Stomach (tissue), 9 donors: ENCODE data around the gene PKP4. TPM values are rescaled to one million over a fixed set of nuclear protein-coding genes. Genes with fewer than 3 reads are reported as not detected.

Source experiments
- DNase-seq, 2 donors: peaks; one replicate each; pipeline versions ENCODE4 v3.0.0 to v3.0.0-alpha.2; 2013 to 2019
- H3K27ac ChIP-seq, 5 donors: fragments of 200-600 bp in 4 of 5; sonication (generic) in 4 of 5; one replicate each; pipeline ENCODE4 v1.5.1; 2013 to 2019; ENCODE audit warnings: mild to moderate bottlenecking in 1 of 5, moderate library complexity in 1 of 5
- H3K27me3 ChIP-seq, 3 donors: fragments of 200-600 bp; sonication (generic); one replicate each; pipeline ENCODE4 v1.5.1; 2017 to 2019; ENCODE audit warnings: mixed run types in 1 of 3
- H3K36me3 ChIP-seq, 4 donors: fragments of 200-600 bp; sonication (generic); 1 replicate in 3 of 4; 2 replicates in 1 of 4; pipeline ENCODE4 v1.5.1; 2016 to 2019
- H3K4me1 ChIP-seq, 4 donors: fragments of 200-600 bp; sonication (generic); one replicate each; pipeline ENCODE4 v1.5.1; 2016 to 2019
- H3K4me3 ChIP-seq, 4 donors: fragments of 200-600 bp; sonication (generic) in 3 of 4; one replicate each; pipeline ENCODE4 v1.5.1; 2016 to 2019; ENCODE audit warnings: mild to moderate bottlenecking in 1 of 4
- H3K9me3 ChIP-seq, 4 donors: fragments of 200-600 bp; sonication (generic); one replicate each; pipeline ENCODE4 v1.5.1; 2016 to 2019
- EP300 ChIP-seq: sonication (generic); formaldehyde crosslinking; IDR thresholded peaks from one replicate; pipeline ENCODE4 v1.6.1; 2017; ENCODE audit warnings: antibody characterized with exemption
- POLR2A ChIP-seq, 4 donors: fragments of 450-650 bp; IDR thresholded peaks; one replicate each; pipeline ENCODE4 v1.6.1; 2016; ENCODE audit warnings: antibody characterized with exemption in 4 of 4, control low read depth in 2 of 4, mild to moderate bottlenecking in 1 of 4, moderate library complexity in 1 of 4
- POLR2AphosphoS5 ChIP-seq, 3 donors: sonication (generic); formaldehyde crosslinking; IDR thresholded peaks; one replicate each; pipeline ENCODE4 v1.6.1; 2016; ENCODE audit warnings: antibody characterized with exemption in 3 of 3
- WGBS, 5 donors: extraction: QIAGEN DNeasy Blood & Tissue Kit in 3 of 5; methylation state at CpG; one replicate each; pipeline versions ENCODE4 v1.1.5 to v1.1.7; 2013 to 2018; 5-methylcytosine and 5-hydroxymethylcytosine counted together
- intact Hi-C: fragments of 100-400 bp; cut with DNase I; formaldehyde crosslinking; loops from one replicate; pipeline ENCODE4 v1.15.1; 2023; ENCODE audit warnings: low total_unique reads
- polyA plus RNA-seq, 3 donors: library from polyadenylated mRNA; stranded (reverse); fragments of 200-250 nt; gene quantifications; one replicate each; pipeline ENCODE4 v1.2.3, GENCODE V29; 2013
- total RNA-seq, 5 donors: library from RNA; depleted of rRNA; stranded (reverse); fragments of >200 nt; gene quantifications; one replicate each; pipeline versions ENCODE4 v1.1.0 to v1.2.3, GENCODE V29; 2014 to 2016
- TF ChIP-seq, protein P1 (sequence below), 7 experiments: fragments of 450-650 bp in 4 of 7; fragments of 200-600 bp in 3 of 7; sonication (generic) in 3 of 7; IDR thresholded peaks; one replicate each; pipeline ENCODE4 v1.5.1; 2016 to 2019; ENCODE audit warnings: antibody characterized with exemption in 7 of 7, control low read depth in 2 of 7, mild to moderate bottlenecking in 1 of 7
- donor health status: healthy with polysubstance abuse.
- donor health status: Bipolar disorder and iron deficiency.
- donor health status: healthy.

The PKP4 gene
- total and polyA plus RNA-seq, 8 donors = 20.5 to 223 (median 75.8) TPM

DNA sequence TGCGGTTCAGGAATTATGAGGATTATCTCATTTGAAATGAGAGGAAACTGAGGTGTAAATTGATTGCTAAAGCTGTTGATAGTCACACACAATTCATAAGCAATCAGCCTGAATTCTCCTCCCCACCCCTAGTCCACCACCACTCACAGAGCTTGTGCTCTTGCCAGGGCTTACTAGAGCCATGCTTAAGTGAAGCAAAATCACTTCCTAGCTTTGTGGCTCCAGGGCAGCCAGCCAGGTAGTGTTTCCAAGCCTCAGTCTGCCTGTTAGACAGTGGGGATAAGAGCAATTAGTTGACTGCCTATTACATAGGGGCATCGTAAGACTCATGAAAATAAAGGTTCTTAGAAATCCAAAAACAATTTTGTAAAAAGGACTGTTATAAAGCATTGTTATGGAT is 87.2 kb downstream of the PKP4 start:
- Histone ChIP-seq H3K27me3 (no peaks in the 10 kb centered on the region), H3K9me3 (no peaks in the 10 kb centered on the region), H3K4me3 (no peak overlapping the region), H3K4me1 (peaks cover 13 to 20% (median 15%) of the 10 kb centered on the region in 4 donors), H3K36me3 (peaks cover 4 to 8% (median 6%) of the 10 kb centered on the region in 4 donors), H3K27ac (no peak overlapping the region)
- 90 to 98% (median 94%) methylated on average over 2 of the region's 2 CpGs for WGBS, 5 donors
- intact Hi-C loops = no loop called here
- TF ChIP-seq EP300 (no peak), POLR2AphosphoS5 (IDR thresholded peaks at IDR 0.05) (no peak), POLR2A (IDR thresholded peaks at IDR 0.05) (no peak)
- TF ChIP-seq, protein P1, sequence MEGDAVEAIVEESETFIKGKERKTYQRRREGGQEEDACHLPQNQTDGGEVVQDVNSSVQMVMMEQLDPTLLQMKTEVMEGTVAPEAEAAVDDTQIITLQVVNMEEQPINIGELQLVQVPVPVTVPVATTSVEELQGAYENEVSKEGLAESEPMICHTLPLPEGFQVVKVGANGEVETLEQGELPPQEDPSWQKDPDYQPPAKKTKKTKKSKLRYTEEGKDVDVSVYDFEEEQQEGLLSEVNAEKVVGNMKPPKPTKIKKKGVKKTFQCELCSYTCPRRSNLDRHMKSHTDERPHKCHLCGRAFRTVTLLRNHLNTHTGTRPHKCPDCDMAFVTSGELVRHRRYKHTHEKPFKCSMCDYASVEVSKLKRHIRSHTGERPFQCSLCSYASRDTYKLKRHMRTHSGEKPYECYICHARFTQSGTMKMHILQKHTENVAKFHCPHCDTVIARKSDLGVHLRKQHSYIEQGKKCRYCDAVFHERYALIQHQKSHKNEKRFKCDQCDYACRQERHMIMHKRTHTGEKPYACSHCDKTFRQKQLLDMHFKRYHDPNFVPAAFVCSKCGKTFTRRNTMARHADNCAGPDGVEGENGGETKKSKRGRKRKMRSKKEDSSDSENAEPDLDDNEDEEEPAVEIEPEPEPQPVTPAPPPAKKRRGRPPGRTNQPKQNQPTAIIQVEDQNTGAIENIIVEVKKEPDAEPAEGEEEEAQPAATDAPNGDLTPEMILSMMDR (IDR thresholded peaks at IDR 0.05) = no peak
- DNase-seq = no peak

DNA sequence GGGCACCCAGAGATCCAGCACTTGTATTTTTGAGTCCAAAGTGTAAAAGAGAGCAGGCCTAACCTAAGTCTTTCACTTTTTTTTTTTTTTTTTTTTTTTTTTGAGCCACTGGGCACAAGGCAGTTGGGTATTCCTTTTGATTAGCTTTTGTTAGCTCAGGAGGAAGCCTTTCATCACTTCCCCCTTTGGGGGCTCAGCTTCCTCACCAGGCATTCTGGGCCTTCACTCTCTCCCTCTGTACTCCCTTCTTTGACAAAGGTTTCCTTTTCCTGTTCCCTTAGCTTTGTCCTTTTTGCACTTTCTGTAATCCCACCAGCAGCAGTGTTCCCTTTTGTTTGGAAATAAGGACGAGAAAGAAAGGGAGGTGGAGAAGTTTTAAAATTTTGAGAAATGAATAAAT is 88.2 kb downstream of the PKP4 start:
- Histone ChIP-seq H3K27ac (no peak overlapping the region), H3K9me3 (no peaks in the 10 kb centered on the region), H3K4me3 (no peak overlapping the region), H3K4me1 (peaks cover 3 to 10% (median 7%) of the 10 kb centered on the region in 4 donors), H3K36me3 (peaks cover 4 to 11% (median 9%) of the 10 kb centered on the region in 4 donors), H3K27me3 (no peaks in the 10 kb centered on the region)
- 83 to 91% (median 84%) methylated on average over 1 of the region's 1 CpG for WGBS, 5 donors
- no peak for TF ChIP-seq POLR2AphosphoS5 (IDR thresholded peaks at IDR 0.05)
- no peak for TF ChIP-seq POLR2A (IDR thresholded peaks at IDR 0.05)
- no peak for TF ChIP-seq EP300
- TF ChIP-seq, protein P1 (IDR thresholded peaks at IDR 0.05) = no peak
- DNase-seq = no peak
- intact Hi-C loops = no loop called here

DNA sequence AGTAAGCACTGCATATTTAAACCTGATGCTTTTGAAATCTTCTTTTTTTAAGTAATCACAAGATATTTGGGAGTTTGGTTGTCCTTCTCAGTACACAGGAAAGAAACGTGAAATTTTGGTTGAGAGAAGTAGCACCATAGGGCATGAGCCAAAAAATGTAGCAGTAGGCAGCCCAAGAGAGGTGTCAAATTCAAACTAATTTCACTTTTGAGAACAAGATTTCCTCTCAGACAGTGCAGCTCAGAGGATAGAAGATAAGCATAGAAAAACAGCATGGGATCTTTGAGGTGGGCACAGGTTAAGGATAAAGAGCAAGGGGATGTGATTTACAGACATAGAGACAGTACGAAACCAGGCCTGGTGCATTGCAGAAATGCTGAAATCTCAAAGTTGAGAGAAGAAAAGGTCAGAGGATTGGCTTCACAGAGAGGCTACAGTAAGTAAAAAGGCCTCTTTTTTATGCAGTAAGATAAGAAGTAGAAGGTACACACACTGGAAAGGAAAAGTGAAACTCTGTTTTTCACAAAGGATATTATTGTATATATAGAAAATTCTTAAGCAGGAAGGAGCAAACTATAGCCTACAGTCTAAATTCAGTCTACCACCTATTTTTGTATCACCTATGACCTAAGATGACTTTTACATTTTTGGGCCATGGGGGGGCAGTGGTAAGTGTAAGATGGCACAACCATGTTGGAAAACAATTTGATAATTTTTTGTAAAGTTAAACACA is 89.8 kb downstream of the PKP4 start:
- Histone ChIP-seq H3K4me1 (peaks cover 0 to 9% (median 5%) of the 10 kb centered on the region in 4 donors), H3K36me3 (peaks cover 4 to 11% (median 9%) of the 10 kb centered on the region in 4 donors), H3K27ac (peak overlapping the region in 1 of 5 donors; percentile 51), H3K9me3 (no peaks in the 10 kb centered on the region), H3K4me3 (no peak overlapping the region), H3K27me3 (no peaks in the 10 kb centered on the region)
- 48 to 69% (median 61%) methylated on average over 2 of the region's 2 CpGs for WGBS, 5 donors
- DNase-seq = peak in 1 of 2 donors; percentile 27
- intact Hi-C loops = no loop called here
- TF ChIP-seq EP300 = no peak
- TF ChIP-seq, protein P1 (IDR thresholded peaks at IDR 0.05) = no peak
- no peak for TF ChIP-seq POLR2A (IDR thresholded peaks at IDR 0.05)
- TF ChIP-seq POLR2AphosphoS5 (IDR thresholded peaks at IDR 0.05) = no peak

DNA sequence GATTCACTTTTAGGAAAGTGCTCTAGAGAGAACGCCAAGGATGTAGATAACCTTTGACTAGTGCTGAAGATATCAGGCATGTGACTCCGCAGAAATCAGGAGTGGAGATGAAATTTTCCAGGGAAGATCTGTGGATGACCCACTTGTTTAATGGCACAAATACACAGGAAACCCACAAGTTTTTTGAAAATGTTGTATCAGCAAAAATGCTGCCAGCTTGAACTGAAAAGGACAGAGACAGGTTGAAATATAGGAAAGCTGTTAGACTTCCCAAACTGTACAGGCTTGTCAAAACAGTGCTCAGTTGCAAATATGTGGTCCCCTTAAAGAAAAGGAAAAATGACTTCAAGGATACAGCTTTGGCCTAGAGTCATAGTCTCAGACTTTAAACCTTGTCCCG is 96.5 kb downstream of the PKP4 start:
- Histone ChIP-seq H3K36me3 (peaks cover 4 to 11% (median 8%) of the 10 kb centered on the region in 4 donors), H3K9me3 (no peaks in the 10 kb centered on the region), H3K27ac (no peak overlapping the region), H3K4me1 (no peaks in the 10 kb centered on the region), H3K27me3 (no peaks in the 10 kb centered on the region), H3K4me3 (no peak overlapping the region)
- intact Hi-C loops = no loop called here
- 88 to 94% (median 92%) methylated on average over 3 of the region's 3 CpGs for WGBS, 5 donors
- TF ChIP-seq, protein P1 (IDR thresholded peaks at IDR 0.05) = no peak
- TF ChIP-seq EP300 (no peak), POLR2AphosphoS5 (IDR thresholded peaks at IDR 0.05) (no peak), POLR2A (IDR thresholded peaks at IDR 0.05) (no peak)
- DNase-seq = no peak
